ENCODE results near the gene CLRN2.
"Not testable (repeated sequence)": the region's sequence is repeated elsewhere in the genome, so short reads cannot be mapped to it uniquely, and the experiment has no call there.

CLRN2 gene

GRCh38 chr4:17567271-17567670, 52.3 kb downstream of the CLRN2 start:
- no peak for DNase-seq (ENCODE audit: extremely low read depth, low read depth)

GRCh38 chr4:17574206-17574605, 59.2 kb downstream of the CLRN2 start:
- no peak for TF ChIP-seq CTCF (IDR thresholded peaks at IDR 0.05; ENCODE audit: low read depth, low read length)
- no peak for DNase-seq (ENCODE audit: extremely low read depth, low read depth)

More at GRCh38 chr4:17567271-17567670, 52.3 kb downstream of the CLRN2 start:
- no peak for TF ChIP-seq CTCF (IDR thresholded peaks at IDR 0.05; ENCODE audit: low read depth, low read length)

- not testable (repeated sequence) for DNase-seq (ENCODE audit: extremely low read depth, low read depth)
Measured at GRCh38 chr4:17575177-17575576, 60.2 kb downstream of the CLRN2 start.

All from AG09319 (cell line).